ENCODE data around the gene SPRY1. TPM values are rescaled to one million over a fixed set of nuclear protein-coding genes. Genes with fewer than 3 reads are reported as not detected.

The SPRY1 gene
- total RNA-seq, 1 donor from 2014 or later: 54.2 TPM

DNA sequence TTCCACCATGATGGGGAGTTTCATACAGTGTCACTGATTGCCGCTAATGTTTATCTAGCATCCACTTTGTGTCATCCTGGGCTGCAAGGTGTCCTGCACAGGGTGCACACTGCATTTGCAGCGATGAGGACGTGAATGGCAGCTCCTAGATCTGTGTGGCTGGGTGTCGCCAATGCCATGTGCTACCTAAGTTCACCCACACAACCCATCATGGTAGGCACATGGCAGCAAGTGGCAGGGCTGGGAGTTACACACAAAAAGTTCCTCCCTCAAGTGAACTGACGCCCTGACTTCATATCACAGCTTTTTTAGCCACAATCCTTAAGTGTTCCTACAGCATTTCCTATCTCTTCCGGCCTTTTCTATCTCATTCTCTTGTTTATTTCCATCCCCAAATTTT is 45.9 kb upstream of the SPRY1 start:
- no peak for DNase-seq (ENCODE audit: low spot score)

DNA sequence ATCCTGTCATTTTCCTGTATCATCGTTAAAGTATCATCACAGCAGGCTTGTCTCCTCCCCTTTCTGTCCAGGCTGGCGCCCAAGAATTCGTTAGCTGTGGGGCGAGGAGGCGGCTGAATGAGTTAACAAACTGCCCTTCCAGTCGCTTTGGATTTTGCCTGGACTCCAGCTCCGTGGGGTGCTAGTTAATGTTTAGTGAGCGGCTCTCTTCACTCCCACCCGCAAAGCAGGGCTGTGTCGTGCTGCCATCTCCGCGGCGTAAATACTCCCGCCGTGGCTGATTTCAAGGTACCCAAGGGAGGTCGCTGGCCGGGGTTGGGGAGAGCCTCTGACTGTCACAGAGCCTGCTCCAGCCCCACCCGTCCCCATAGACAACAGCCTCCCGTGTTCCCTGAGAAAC is 44.9 kb upstream of the SPRY1 start:
- no peak for TF ChIP-seq CTCF (IDR thresholded peaks at IDR 0.05)
- no peak for DNase-seq (ENCODE audit: low spot score)
- Mint-ChIP-seq H3K4me1 (ENCODE audit: low read depth) (peaks cover 10% of the 10 kb centered on the region), H3K9me3 (ENCODE audit: low read depth) (no peaks in the 10 kb centered on the region), H3K4me3 (ENCODE audit: unreplicated experiment) (no peak overlapping the region), H3K27me3 (ENCODE audit: low read depth) (no peaks in the 10 kb centered on the region), H3K36me3 (ENCODE audit: low read depth) (no peaks in the 10 kb centered on the region), H3K27ac (ENCODE audit: unreplicated experiment) (no peak overlapping the region)

More for the DNA sequence above, 45.9 kb upstream of the SPRY1 start:
- Mint-ChIP-seq H3K4me3 (ENCODE audit: unreplicated experiment) (no peak overlapping the region), H3K4me1 (ENCODE audit: low read depth) (peaks cover 13% of the 10 kb centered on the region), H3K36me3 (ENCODE audit: low read depth) (no peaks in the 10 kb centered on the region), H3K9me3 (ENCODE audit: low read depth) (no peaks in the 10 kb centered on the region), H3K27ac (ENCODE audit: unreplicated experiment) (no peak overlapping the region), H3K27me3 (ENCODE audit: low read depth) (no peaks in the 10 kb centered on the region)
- no peak for TF ChIP-seq CTCF (IDR thresholded peaks at IDR 0.05)

DNA sequence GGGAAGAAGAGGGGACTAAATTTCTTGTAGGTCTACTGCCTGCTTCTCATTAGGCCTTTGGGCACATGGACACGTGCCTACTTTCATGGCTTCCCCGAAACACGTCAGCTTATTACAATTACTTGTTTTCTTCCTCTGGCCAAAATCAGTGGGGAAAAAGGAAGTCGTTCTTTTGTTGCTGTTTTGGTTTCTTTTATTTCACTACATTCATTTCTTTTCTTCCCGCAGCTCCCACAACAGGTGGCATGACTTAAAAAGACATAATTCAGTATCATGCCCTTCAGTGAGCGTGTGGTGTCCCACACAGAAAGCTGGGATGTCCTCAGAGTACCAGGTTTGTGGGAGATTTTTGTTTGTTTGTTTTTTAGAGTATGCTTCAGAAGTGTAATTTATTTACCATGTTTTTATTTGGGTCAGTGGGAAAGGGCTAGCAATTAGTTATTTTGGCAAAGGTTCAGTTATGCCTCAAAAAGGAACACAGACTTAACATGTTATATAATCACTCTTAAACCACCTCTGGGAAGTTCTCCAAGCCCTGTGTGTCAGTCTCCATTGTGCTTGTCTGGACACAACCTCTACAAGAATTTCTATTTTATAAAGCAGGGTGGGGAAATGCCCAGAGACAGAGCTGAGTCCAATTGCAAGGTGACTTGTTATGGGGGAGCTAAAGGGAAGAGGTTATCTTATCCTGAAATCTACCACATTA is 44.2 kb upstream of the SPRY1 start:
- no peak for DNase-seq (ENCODE audit: low spot score)
- no peak overlapping the region for H3K27ac Mint-ChIP-seq (ENCODE audit: unreplicated experiment)
- H3K4me3 Mint-ChIP-seq (ENCODE audit: unreplicated experiment): no peak overlapping the region
- TF ChIP-seq CTCF (IDR thresholded peaks at IDR 0.05): no peak
- no peaks in the 10 kb centered on the region for H3K27me3 Mint-ChIP-seq (ENCODE audit: low read depth)
- peaks cover 12% of the 10 kb centered on the region for H3K4me1 Mint-ChIP-seq (ENCODE audit: low read depth)
- no peaks in the 10 kb centered on the region for H3K9me3 Mint-ChIP-seq (ENCODE audit: low read depth)
- H3K36me3 Mint-ChIP-seq (ENCODE audit: low read depth): no peaks in the 10 kb centered on the region

- Mint-ChIP-seq H3K27ac (ENCODE audit: unreplicated experiment) (no peak overlapping the region), H3K27me3 (ENCODE audit: low read depth) (no peaks in the 10 kb centered on the region), H3K4me1 (ENCODE audit: low read depth) (peaks cover 13% of the 10 kb centered on the region), H3K9me3 (ENCODE audit: low read depth) (no peaks in the 10 kb centered on the region), H3K36me3 (ENCODE audit: low read depth) (no peaks in the 10 kb centered on the region), H3K4me3 (ENCODE audit: unreplicated experiment) (no peak overlapping the region)
- TF ChIP-seq CTCF (IDR thresholded peaks at IDR 0.05): no peak
- DNase-seq (ENCODE audit: low spot score): no peak
These were observed 43.6 kb upstream of the SPRY1 start for GRCh38 chr4:123352966-123353365.

DNA sequence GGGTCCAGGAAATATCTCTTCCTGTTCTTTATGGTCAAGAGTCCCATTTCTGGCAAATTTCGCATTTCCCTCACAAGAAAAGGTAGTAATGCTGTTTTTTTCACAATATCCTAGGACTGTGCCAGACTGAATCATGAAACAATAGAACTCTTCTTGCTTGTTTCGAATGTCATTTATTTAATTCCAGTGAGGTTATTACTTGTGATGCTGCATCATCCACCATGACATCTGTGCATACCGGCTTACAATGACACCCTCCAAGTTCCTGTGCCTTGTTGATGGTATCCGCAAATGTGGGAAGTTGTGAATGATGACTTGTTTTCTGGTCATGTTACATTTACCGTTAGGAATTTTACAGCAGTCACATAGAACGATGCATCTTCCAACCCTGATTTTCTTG is 42.9 kb upstream of the SPRY1 start:
- Mint-ChIP-seq H3K9me3 (ENCODE audit: low read depth) (no peaks in the 10 kb centered on the region), H3K4me3 (ENCODE audit: unreplicated experiment) (no peak overlapping the region), H3K27ac (ENCODE audit: unreplicated experiment) (no peak overlapping the region), H3K4me1 (ENCODE audit: low read depth) (peaks cover 13% of the 10 kb centered on the region), H3K27me3 (ENCODE audit: low read depth) (no peaks in the 10 kb centered on the region), H3K36me3 (ENCODE audit: low read depth) (no peaks in the 10 kb centered on the region)
- TF ChIP-seq CTCF (IDR thresholded peaks at IDR 0.05): no peak
- DNase-seq (ENCODE audit: low spot score): no peak
